GM21515 (cell line): Measurements from ENCODE around the gene CEACAM4.
"Not testable (repeated sequence)": the region's sequence is repeated elsewhere in the genome, so short reads cannot be mapped to it uniquely, and the experiment has no call there.

Experiments
- ATAC-seq: cut with Tn5 transposase; IDR thresholded peaks from one replicate; pipeline ENCODE4 v1.9.1; 2021; ENCODE audit not compliant: unreplicated experiment

Gene CEACAM4

DNA sequence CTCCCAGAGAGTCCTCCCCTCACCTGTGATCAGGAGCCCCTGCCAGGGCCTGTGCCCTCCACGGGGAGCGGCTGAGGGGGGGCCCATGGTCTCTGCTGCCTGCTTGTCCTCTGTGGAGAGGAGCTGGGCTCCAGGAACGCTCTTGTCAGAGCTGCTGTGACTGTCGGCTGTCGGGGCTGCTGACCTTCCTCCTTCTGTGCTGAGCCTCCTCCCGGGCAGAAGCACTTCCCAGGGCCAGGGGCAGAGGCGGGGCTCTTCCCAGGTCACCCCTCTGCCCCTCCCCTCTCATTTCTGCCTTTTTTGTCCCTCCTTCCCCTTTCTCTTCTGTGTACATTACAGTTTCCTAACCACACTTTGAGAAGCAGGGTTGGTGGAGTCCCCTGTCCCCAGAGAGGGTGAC, at the start of gene CEACAM4:
Gene CEACAM4, minus strand, starts transcription at position 198 of the 400 bp plus-strand sequence. Its CDS starts 111 bp downstream, at position 87.
- no peak for ATAC-seq

DNA sequence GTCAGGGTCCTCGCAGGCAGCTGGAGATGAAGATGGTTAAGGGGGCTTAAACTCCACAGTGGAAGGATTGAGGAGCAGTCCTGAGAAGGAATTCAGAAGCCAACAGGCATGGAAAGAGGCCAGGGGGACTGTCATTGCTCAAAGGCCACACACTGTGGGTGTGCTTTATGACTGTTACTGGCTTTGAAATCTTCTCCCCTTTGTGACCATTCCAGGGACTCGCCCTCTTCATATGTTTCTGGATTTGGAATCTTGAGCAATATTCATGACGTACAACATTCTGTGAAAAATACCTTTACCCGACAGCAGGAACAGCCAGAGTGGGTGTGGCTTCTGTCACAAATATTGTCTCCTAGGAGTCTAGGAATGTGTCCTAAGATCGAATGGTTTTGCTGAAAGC, 44.6 kb upstream of the CEACAM4 start:
- no peak for ATAC-seq

DNA sequence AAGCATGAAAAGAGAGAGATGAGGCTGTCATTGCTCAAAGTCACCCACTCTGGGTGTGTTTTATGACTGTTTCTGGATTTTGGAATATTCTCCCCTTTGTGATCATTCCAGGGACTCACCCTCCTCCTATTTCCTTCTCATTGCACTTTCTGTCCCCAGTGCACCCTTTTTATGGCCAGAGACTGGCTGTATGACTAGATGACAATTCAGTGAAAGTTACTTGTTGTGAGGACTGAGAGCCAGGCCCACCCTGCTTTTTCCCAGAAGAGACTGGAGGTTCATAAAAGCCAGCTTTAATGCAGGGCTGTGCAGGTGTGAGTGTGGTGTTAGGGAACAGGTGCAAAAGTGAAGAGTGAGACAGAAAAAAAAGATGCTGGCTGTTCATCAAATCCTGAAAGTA, 43.9 kb upstream of the CEACAM4 start:
- ATAC-seq, result no peak

DNA sequence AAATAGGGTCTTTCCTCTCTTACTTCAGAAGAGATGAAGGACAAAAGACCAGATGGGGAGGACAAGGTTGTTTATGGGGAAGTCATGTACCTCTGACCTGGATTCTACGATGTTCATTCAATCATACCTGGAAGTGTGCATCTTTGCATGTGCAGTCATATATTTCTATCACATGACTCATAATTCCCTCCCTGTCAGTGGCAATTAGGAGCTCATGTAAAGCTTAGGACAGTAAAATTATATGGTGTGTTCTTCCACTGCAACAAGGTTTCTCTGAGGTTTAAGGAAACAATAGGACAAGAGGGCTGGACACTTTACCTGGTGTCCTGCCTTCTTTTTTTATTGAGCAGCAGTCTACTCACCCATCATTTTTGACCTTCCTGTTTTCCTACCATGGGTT, 41.4 kb upstream of the CEACAM4 start:
- ATAC-seq, result no peak

DNA sequence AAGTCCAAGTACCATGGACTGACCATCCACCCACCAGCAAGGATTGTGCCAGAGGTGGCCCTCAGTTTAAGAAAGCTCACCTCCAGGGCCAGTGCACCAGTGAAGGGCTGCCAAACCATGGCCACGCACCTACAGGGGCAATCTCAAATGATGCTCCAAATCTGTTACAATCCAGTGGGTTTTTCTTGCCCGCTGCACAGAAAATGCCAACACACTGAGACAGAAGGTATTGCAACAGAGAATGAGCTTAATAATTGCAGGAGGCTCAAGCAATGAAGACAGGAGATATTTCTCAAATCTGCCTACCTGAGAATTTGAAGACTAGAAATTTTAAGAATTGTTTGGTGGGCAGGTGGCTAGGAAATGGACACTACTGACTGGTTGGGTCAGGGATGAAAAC, 39.2 kb upstream of the CEACAM4 start:
- ATAC-seq, result no peak

DNA sequence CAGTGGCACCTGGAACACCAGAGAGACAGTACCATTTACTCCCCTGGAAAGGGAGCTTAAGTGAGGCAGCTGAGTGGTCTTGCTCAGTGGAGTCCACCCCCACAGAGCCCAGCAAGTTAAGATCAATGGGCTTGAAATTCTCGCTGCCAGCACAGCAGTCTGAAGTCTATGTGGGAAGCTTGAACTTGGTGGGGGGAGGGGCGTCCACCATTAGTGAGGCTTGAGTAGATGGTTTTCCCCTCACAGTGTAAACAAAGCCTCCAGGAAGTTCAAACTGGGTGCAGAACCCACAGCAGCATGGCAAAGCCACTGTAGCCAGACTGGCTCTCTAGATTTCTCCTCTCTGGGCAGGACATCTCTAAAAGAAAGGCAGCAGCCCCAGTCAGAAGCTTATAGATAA, 30.3 kb upstream of the CEACAM4 start:
- no peak for ATAC-seq

DNA sequence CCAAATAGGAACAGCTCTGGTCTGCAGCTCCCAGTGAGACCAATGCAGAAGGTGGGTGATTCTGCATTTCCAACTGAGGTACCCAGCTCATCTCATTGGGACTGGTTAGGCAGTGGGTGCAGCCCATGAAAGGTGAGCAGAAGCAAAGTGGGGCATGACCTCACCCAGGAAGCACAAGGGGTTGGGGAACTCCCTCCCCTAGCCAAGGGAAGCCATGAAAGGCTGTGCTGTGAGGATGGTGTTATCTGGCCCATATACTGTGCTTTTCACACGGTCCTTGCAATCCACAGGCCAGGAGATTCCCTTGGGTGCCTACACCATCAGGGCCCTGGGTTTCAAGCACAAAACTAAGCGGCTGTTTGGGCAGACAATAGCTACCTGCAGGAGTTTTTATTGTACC, 29.9 kb upstream of the CEACAM4 start:
- not testable (repeated sequence) for ATAC-seq

DNA sequence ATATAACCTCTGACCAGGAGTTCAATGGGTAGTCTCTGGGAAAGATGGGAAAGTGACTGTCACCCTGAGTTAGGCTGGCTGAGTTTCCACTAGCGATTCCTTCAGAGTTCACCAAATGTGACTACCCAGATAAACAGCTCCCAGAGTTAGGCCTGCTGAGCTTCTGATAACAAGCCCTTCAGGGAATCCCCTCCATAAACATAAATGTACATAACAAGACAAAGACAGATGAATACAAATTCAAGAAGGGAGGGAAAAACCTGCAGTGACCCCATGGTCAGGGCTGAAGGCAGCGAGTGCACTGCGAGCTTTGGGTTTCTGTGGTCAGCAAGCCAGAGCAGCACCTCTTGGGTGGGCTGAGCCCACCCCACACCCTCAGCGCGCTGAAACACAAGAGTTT, 25.4 kb upstream of the CEACAM4 start:
- no peak for ATAC-seq

DNA sequence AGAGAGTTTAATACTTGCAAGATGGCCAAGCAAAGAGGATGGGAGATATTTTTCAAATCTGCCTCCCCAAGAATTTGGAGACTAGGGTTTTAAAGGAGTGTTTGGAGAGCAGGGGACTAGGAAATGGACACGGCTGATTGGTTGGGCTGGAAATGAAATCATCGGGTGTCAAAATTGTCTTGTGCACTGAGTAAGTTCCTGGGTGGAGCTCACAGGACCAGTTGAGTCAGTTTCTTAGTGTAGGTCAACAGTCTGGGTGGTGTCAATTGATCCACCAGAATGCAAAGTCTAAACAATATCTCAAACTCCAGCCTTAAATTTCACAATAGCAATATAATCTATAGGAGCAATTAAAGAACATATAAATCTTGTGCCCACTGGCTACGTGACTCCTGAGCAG, 23.0 kb upstream of the CEACAM4 start:
- no peak for ATAC-seq

DNA sequence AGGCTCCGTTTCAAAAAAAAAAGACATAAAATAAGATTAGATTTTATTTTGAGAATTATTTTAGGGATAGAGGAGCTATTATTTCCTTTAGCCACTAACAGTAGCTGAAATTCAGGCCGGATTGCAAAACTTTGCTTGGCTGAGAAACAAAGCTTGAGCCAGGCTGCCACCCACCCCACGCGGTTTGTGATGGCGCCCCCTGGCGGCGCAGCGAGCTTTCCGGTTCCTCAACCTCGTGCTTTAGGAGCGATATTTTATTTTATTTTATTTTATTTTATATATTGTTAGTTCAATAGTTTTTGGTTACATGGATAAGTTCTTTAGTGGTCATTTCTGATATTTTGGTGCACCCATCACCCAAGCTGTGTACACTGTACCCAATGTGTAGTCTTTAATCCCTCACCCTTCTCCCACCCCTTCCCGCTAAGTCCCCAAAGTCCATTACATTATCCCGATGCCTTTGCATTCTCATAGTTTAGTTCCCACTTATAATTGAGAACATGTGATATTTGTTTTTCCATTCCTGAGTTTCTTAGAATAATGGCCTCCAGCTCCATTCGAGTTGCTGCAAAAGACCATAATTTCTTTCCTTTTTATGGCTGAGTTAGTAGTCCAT, 19.8 kb upstream of the CEACAM4 start:
- ATAC-seq, result no peak

DNA sequence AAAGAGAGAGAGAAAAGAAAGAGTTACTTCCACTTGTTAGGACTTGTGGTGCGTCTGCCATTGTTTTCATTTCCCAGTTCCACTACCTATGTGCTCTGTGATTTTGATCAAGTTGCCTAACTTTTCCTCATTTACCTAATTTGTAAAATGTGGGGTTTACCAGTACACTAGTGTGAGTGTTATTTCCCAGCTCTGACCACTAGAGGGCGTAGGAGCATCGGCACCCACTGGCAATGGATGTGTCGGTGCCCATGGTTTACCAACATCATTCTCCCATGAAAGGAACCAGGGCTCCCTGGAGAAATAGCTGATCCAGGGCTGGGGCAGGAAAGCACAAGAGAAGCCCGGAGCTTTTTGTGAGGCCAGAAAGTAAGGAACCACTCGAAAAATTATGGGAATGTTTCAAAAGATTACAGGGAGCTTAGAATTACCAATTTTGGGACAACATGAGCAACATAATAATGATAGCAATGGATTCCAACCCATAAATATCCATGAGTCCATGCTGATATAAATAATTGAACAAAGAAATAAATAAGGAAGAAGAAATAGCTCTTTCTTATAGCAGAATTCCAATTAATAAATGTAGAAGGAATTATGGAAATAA, 15.1 kb upstream of the CEACAM4 start:
- ATAC-seq, result no peak

DNA sequence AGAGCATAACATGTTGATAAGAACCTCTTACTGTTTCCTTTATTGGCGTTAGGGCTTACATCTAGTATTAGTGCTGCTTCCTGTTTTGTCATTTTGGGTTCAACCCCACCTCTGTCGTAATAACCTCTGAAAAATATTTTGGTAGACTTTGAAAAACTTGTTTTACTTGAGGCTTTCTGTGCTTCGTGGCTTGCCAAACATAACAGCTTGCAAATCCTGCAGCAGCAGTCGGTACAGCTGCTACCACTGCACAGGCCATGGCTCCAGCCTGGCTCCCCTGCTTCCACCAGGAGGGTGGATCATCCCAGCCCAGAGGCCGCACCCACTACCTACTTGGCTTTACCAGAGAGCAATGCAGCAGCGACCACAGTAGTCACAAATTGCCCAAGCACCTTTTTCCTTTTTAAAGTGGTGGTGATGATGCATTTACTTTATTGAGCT, 11.8 kb upstream of the CEACAM4 start:
- no peak for ATAC-seq

DNA sequence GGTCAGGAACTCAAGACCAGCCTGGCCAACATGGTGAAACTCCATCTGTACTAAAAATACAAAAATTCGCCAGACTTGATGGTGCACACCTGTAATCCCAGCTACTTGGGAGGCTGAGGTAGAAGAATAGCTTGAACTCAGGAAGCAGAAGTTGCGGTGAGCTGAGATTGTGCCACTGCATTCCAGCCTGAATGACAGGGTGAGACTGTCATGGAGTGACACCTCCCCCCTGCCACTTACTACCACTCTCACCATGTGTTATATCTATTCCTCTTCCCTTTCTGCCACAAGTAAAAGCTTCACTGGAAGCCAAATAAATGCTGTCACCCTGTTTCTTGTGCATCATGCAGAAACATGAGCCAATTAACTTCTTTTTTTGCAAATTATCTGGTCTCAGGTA, 10.6 kb upstream of the CEACAM4 start:
- ATAC-seq, result no peak

DNA sequence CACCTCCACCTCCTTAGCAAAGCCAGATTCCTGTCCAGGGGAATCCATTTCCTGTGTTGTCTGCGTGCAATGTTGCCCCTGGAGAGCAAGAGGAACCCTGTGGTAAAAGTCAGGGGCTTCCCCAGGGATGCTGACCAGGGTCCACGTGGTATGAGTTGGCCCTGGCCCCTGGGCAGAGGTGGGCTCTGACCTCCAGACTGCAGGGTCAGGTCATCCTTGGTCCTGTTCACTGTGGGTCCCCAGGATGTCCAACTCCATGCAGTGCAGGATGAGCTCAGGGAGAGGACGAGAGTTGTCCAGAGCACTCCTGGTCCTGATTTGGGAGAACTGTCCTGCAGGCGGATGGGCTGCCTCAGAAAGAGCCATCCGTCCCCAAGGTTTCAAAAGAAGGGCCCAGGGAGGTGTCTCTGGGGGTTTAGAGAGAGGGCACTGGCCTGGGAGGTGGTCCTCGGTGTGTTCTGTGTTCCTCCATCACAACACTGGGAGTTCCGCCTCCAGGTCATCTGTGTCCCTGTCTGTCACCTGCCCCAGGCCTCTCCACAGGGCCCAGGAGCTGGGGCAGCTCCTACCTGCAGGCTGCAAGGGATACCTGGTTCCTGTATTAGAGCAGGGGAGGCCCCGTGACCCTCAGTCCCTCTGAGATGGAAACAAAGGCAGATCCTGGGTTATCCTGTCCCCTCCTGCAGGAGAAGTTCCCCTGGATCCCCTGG, 1.2 kb upstream of the CEACAM4 start:
- ATAC-seq, result no peak

DNA sequence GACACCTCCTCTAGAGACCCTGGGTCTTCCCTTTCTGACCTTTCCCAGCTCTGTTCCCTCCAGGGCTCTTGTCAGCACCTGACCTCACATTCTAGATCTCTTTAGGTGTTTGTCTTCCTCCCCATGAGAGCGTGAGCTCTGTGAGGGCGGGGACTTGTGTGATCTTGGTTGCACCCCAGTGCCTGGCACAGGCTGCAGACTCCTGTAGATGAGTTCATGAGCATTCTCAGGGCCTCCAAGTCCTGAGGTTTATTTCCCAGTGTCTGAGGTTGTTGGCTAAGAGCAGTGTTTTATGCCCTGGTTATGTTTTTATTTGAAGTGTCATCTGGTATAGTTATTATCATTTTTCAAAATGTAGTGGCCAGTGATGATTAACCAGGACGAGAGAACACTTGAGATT, 596 bp downstream of the CEACAM4 start:
- ATAC-seq, result no peak

DNA sequence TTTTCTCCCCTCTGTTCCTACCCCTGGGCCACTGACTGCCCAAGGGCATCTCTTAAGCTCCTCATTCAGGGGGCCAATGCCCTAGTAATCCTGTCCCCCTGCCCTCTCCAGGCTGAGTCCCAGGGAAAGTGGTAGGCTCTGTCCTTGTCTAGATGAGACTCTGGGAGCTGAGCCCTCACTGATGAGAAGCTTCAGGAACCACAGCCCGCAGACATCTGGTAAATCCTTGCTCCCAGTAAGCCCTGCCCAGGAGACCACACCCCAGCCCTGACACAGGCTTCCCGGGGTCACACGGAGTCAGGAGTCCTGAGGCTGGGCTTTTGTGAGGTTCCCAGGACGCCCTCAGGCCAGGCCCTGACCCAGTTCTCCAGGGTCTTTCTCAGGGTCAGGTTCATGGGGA, 1.9 kb downstream of the CEACAM4 start:
- ATAC-seq, result no peak

DNA sequence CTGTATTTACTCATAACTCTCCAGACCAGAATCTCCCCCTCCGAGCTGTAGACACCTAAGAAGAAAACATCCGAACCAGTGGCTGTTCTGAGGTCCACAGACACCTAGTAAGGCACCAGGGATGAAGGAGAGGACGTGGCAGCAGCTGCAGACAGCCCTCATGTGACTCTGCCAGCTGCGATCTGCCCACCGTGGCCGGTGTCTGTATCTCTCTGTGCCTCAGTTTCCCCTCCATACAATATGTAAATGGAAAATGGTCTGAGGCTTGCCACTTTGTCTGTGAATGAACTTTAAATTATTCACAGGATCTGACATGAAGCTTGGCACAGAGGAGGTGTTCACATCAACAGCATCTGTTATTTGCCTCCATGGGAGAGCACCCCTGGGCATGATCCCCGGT, 2.4 kb downstream of the CEACAM4 start:
- no peak for ATAC-seq

DNA sequence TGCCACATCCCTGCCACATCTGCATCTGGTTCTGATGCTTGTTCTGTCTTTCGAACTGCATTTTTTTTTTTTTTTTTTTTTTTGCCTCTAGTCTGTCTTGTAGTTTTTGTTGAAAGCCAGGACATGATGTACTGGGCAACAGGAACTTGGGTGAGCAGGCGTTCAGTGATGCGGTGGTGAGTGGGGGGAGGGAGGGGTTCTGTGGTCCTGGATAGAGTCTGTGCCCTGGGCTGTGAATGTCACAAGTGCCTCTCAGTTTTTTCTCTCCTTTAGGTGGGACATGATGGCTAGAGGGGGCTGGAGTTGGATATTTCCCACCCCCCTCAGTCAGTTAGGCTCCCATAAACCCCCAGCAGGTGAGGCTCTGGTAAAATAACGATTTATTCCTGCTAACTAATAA, 3.5 kb downstream of the CEACAM4 start:
- ATAC-seq, result no peak

DNA sequence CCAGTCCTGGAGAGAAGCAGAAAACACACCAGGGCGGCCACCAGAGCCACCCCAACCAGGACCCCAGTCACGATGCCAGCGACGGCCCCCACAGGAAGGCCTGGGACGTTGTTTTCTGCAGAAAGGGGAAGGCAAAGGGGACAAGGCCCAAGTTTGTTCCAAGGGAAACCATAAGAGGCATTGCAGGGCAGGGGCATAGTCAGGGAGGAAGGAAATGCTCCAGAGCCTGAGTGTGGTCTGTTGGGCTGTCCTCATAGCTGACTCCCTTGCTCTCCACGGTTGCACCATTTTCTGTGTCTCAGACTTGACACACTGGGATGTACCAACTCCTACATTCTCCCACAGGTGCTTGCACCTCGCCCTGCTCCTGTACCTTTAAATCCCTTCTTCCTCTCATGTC, 5.2 kb downstream of the CEACAM4 start:
- ATAC-seq, result no peak

DNA sequence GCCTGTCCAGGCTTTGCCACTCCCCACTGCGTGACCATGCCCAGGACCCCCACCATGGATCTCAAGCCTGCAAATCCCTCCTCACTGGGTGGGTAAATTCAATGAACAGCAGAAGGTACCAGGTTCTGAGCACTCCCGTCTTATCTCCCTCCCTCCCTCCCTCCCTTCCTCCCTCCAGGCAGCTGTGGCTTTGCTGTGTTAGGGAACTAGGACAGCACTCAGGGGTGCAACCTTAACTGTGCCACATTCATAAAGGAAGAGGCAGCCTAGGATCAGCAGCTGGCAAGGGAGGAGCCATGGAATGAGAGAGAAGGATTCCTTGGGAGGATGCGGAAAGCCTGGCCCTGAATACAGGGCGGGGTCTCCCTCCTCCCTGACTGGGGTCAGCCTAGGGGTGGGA, 5.6 kb downstream of the CEACAM4 start:
- no peak for ATAC-seq

DNA sequence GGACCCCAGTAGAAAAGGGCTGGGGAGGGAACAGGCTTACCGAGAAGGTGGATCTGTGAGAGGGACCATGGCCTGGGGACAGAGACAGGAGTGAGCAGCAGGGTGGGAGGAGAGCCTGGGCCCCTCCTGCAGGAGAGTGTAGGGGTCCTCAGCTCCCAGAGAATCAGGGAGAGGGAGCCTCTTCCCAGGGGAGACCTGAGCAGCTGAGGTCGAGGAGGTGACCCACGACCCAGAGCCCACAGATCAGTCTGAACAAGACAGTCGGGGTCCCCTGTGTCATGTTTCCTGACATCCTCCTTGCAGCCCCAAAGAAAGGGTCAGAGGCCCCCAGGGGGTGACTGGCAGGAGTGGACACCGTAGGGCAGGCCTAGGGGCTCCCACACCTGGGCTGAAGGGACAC, 6.7 kb downstream of the CEACAM4 start:
- no peak for ATAC-seq

DNA sequence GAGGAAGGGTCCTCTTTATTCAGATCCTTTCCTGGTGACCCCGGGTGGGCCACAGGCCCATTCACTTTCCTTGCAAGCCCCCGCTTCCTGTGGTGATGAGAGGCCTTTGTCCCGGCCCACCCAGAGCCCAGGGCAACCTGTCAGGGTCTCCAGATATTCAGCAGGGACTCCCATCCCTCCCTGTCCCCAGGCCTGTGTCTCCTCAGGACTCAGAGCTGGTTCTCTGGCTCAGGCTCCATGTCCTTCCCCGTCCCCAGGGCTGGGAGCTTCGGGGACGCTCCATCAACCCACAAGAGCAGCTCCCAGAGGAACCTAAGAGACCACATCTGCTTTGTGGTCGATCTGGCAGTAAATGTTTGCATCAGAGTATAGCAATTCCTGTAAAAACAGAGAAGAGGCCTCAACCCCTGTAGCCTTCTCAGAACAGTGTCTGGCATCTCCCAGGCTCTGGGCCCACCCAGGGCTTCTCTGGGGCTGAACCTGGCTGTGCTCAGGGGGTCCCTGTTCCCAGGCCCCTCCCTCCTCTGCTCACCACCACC, 7.8 kb downstream of the CEACAM4 start:
- no peak for ATAC-seq
